Colonic mucosa (tissue), 4 donors: Measurements from ENCODE around the gene MAN1A2. TPM values are rescaled to one million over a fixed set of nuclear protein-coding genes. Genes with fewer than 3 reads are reported as not detected.
"Not testable (repeated sequence)": the region's sequence is repeated elsewhere in the genome, so short reads cannot be mapped to it uniquely, and the experiment has no call there.

Experiments
- DNase-seq: peaks from one replicate; pipeline ENCODE4 v3.0.0-alpha.2; 2020
- H3K27ac ChIP-seq: fragments of 200-600 bp; one replicate; pipeline ENCODE4 v1.8.0; 2021
- H3K27me3 ChIP-seq: fragments of 200-600 bp; one replicate; pipeline ENCODE4 v1.8.0; 2021
- H3K36me3 ChIP-seq: fragments of 200-600 bp; one replicate; pipeline ENCODE4 v1.8.0; 2021
- H3K4me1 ChIP-seq: fragments of 200-600 bp; one replicate; pipeline ENCODE4 v1.8.0; 2021; ENCODE audit warnings: mild to moderate bottlenecking
- H3K4me3 ChIP-seq: fragments of 200-600 bp; one replicate; pipeline ENCODE4 v1.8.0; 2021
- H3K9ac ChIP-seq, 2 donors: one replicate each; pipeline ENCODE4 v1.7.0; 2013; ENCODE audit warnings: control low read depth in 2 of 2, low read depth in 2 of 2, low read length in 2 of 2
- H3K9me3 ChIP-seq: fragments of 200-600 bp; one replicate; pipeline ENCODE4 v1.8.0; 2021
- intact Hi-C: fragments of 100-400 bp; cut with DNase I; formaldehyde crosslinking; loops from one replicate; pipeline ENCODE4 v1.14.1; 2022
- total RNA-seq, 2 donors: library from RNA; stranded (reverse); fragmentation: NEBNext Ultra II Directional in 1 of 2; extraction: Animal tissue kit (Norgen Biotek cat#: 25700) in 1 of 2; gene quantifications; one replicate each; pipeline ENCODE4 v1.2.1, GENCODE V29; 2021
- TF ChIP-seq, protein P1 (sequence below): fragments of 200-600 bp; IDR thresholded peaks from one replicate; pipeline ENCODE4 v1.8.0; 2022; ENCODE audit warnings: antibody characterized with exemption, mild to moderate bottlenecking
- donor health status: healthy.
- donor health status: DM: no; HTN: no; CAD: no.
- donor health status: DM: no; HTN: no; CAD: no.

MAN1A2 gene
- total RNA-seq, 2 donors from 2014 or later: 27.9 to 35.7 TPM

DNA sequence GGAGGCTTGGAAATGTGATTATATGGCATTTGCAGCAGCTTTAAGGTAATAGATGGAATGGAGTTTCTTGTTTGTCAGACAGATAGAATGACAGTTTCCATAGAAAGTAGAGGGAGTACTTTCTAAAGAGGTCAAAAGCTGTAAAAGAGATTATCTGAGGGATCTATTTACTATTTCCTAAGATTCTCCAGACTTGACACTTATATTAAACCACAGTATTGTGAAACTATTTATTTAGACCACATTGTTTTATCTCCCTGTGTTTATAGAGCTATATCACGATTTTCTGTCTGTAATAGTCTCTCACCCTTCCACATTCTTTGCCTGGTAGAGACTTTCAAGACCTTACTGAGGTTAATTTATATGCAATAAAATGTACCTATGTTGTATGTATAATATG lies 66.7 kb downstream of the MAN1A2 start:
- DNase-seq: no peak
- Histone ChIP-seq H3K36me3 (no peaks in the 10 kb centered on the region), H3K4me1 (no peaks in the 10 kb centered on the region), H3K9ac (no peak overlapping the region), H3K27ac (no peak overlapping the region), H3K9me3 (no peaks in the 10 kb centered on the region), H3K27me3 (no peaks in the 10 kb centered on the region), H3K4me3 (no peak overlapping the region)
- intact Hi-C loops: no loop called here
- TF ChIP-seq, protein P1, sequence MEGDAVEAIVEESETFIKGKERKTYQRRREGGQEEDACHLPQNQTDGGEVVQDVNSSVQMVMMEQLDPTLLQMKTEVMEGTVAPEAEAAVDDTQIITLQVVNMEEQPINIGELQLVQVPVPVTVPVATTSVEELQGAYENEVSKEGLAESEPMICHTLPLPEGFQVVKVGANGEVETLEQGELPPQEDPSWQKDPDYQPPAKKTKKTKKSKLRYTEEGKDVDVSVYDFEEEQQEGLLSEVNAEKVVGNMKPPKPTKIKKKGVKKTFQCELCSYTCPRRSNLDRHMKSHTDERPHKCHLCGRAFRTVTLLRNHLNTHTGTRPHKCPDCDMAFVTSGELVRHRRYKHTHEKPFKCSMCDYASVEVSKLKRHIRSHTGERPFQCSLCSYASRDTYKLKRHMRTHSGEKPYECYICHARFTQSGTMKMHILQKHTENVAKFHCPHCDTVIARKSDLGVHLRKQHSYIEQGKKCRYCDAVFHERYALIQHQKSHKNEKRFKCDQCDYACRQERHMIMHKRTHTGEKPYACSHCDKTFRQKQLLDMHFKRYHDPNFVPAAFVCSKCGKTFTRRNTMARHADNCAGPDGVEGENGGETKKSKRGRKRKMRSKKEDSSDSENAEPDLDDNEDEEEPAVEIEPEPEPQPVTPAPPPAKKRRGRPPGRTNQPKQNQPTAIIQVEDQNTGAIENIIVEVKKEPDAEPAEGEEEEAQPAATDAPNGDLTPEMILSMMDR: no peak

DNA sequence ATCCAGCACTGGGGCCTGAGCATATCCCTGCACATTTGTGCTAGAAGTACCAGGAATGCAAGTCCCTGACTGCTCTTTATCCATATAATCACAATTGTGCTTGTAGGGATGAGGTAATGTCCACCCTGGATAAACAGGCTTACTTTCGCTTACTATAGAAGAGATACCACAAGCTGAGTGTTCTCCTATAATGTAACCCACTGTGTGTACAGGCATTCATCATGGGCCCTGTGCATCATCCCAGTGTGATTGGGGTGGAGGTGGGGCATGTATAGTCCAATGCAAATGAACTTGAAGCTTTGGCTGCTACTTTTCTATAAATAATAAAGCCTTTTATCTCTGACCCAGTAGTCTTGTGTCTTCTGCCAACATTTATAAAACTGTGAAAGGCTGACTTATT lies 69.3 kb downstream of the MAN1A2 start:
- no peaks in the 10 kb centered on the region for H3K9me3 ChIP-seq
- H3K9ac ChIP-seq: no peak overlapping the region
- H3K4me3 ChIP-seq: no peak overlapping the region
- H3K36me3 ChIP-seq: no peaks in the 10 kb centered on the region
- TF ChIP-seq, protein P1: no peak
- no peak overlapping the region for H3K27ac ChIP-seq
- DNase-seq: no peak
- intact Hi-C loops: no loop called here
- H3K4me1 ChIP-seq: no peaks in the 10 kb centered on the region
- no peaks in the 10 kb centered on the region for H3K27me3 ChIP-seq

DNA sequence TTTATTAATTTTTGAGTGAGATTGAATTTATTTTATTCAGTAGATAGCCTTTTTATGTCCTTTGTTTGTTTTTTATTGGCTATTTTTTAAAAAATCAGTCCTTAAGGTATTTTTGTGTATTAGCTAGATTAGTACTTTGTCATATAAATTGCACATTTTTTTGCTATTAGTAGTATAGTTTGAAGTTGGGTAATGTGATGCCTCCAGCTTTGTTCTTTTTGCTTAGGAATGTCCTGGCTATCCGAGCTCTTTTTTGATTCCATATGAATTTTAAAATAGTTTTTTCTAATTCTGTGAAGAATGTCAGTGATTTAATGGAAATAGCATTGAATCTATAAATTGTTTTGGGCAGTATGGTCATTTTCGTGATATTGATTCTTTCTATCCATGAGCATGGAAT lies 80.4 kb downstream of the MAN1A2 start:
- no peaks in the 10 kb centered on the region for H3K27me3 ChIP-seq
- no peaks in the 10 kb centered on the region for H3K9me3 ChIP-seq
- H3K36me3 ChIP-seq: no peaks in the 10 kb centered on the region
- intact Hi-C loops: no loop called here
- H3K9ac ChIP-seq: no peak overlapping the region
- no peak for DNase-seq
- no peak overlapping the region for H3K4me3 ChIP-seq
- H3K4me1 ChIP-seq: no peaks in the 10 kb centered on the region
- TF ChIP-seq, protein P1: no peak
- H3K27ac ChIP-seq: no peak overlapping the region

DNA sequence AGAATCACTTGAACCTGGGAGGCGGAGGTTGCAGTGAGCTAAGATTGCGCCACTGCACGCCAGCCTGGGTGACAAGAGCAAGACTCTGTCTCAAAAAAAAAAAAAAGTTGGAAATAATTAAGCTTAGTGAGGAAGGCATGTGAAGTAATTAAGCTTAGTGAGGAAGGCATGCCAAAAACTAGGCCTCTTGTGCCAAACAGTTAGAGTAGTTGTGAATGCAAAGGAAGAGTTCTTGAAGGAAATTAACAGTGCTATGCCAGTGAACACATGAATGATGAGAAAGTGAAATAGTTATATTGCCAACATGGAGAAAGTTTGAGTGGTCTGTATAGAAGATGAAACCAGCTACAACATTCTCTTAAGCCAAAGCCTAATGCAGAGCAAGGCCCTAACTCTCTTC lies 85.0 kb downstream of the MAN1A2 start:
- Histone ChIP-seq H3K27ac (no peak overlapping the region), H3K4me3 (no peak overlapping the region), H3K9me3 (no peaks in the 10 kb centered on the region), H3K4me1 (no peaks in the 10 kb centered on the region), H3K36me3 (no peaks in the 10 kb centered on the region), H3K27me3 (no peaks in the 10 kb centered on the region), H3K9ac (no peak overlapping the region)
- DNase-seq: no peak
- TF ChIP-seq, protein P1: no peak
- intact Hi-C loops: no loop called here

DNA sequence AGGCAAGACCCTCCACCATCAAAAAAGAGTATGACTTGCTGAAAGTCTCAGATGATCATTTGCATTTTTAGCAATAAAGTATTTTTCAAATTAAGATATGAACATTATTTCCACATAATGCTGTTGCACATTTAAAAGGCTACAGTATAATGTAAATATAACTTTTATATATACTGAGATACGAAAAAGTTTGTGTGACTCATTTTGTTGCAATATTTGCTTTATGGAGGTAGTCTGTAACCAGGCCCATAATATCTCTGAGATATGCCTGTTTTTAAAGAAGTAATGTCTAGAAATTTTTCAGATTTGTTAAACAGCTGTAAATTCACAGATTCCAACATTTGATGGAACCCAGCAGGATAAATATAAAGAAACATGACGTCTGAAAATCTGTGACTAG lies 86.7 kb downstream of the MAN1A2 start:
- DNase-seq: no peak
- no peaks in the 10 kb centered on the region for H3K27me3 ChIP-seq
- H3K4me3 ChIP-seq: no peak overlapping the region
- no peak overlapping the region for H3K9ac ChIP-seq
- no peaks in the 10 kb centered on the region for H3K36me3 ChIP-seq
- H3K9me3 ChIP-seq: no peaks in the 10 kb centered on the region
- TF ChIP-seq, protein P1: no peak
- intact Hi-C loops: no loop called here
- no peaks in the 10 kb centered on the region for H3K4me1 ChIP-seq
- H3K27ac ChIP-seq: no peak overlapping the region

DNA sequence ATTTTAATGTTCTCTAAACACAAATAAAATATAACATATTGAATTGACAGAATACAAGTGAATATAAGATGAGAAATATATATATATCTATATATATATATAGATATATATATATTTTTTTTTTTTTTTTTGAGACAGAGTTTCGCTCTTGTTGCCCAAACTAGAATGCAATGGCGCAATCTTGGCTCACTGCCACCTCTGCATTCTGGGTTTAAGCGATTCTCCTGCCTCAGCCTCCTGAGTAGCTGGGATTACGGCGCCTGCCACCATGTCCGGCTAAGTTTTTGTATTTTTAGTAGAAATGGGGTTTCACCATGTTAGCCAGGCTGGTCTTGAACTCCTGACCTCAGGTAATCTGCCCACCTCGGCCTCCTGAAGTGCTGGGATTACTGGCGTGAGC lies 91.2 kb downstream of the MAN1A2 start:
- H3K4me3 ChIP-seq, H3K27me3 ChIP-seq, H3K9me3 ChIP-seq, intact Hi-C loops, H3K9ac ChIP-seq, H3K4me1 ChIP-seq, H3K36me3 ChIP-seq, DNase-seq, H3K27ac ChIP-seq: not testable (repeated sequence)
